ENCODE results near the gene BCR.

BCR gene

GRCh38 chr22:23262518-23263332, 82.4 kb downstream of the BCR start:
- no peak for DNase-seq (ENCODE audit: low read depth)

GRCh38 chr22:23263651-23264555, 83.6 kb downstream of the BCR start:
- DNase-seq (ENCODE audit: low read depth), result no peak

GRCh38 chr22:23264610-23265367, 84.5 kb downstream of the BCR start:
- no peak for DNase-seq (ENCODE audit: low read depth)

- no peak for DNase-seq (ENCODE audit: low read depth)
Measured at GRCh38 chr22:23265368-23265700, 85.0 kb downstream of the BCR start.

GRCh38 chr22:23266780-23267179, 86.5 kb downstream of the BCR start:
- no peak for DNase-seq (ENCODE audit: low read depth)

GRCh38 chr22:23267226-23268043, 87.1 kb downstream of the BCR start:
- DNase-seq (ENCODE audit: low read depth), result no peak

DNA sequence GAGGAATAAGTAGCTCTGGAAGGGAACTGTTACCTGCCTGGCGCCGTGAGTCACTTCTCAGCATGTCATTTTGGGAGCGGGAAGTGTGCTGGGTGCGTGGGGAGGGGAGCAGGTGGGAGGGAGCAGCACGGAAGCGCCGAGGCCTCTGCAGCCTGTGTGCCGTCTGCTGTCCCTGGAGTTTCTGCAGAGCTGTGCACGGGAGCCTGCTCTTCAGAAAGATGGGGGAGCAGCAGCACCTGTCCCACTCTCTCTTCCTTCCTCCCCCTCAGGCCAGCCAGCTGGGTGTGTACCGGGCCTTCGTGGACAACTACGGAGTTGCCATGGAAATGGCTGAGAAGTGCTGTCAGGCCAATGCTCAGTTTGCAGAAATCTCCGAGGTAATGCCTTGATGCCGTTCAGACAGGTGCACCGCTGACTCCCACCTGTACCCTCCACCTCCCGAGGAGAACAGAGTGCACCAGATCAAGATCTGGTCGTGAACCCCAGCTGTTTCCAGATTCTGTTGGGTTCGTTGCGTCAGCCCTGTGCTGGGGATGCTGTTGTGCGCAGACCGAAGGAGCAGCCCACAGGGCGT, 87.9 kb downstream of the BCR start:
- no peak for DNase-seq (ENCODE audit: low read depth)

GRCh38 chr22:23268877-23269276, 88.6 kb downstream of the BCR start:
- DNase-seq (ENCODE audit: low read depth), result no peak

DNA sequence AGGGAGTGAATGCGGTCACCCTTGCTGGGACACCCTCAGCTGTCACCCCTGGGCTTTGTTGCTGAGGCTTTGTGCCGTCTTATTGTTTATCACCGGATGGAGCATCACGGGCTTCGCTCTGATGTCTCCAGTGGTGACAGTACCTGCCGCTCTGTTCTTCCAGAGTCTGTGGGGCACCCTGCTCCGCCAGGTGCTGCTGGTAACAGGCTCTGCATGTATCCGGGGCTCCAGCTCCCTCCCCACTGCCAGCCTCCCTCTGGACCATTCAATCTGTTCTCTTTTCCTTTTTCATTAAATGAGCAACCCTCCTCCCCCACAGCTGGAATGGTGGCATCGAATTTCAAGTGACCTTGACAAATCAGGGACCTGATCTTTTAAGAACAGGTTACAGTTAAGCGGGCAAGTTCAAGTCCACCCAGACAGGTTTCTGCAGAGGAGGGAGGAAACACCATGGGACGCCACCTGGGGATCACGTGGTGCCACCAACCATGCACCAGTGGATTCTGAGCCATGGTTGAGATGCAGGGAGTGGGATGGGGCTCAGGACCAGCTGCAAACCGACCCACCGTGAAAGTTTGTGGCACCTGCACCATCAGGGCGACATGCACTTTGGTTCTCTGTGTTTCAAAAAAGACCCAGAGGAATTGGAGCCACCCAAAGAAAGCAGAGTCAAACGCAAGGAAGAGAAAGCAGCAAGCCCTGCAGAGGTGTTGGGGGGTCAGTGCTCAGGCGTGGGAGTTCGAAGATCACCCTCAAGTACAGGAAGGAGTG, 89.3 kb downstream of the BCR start:
- no peak for DNase-seq (ENCODE audit: low read depth)

- DNase-seq (ENCODE audit: low read depth), result no peak
Measured at GRCh38 chr22:23270212-23270733, 90.0 kb downstream of the BCR start.

DNA sequence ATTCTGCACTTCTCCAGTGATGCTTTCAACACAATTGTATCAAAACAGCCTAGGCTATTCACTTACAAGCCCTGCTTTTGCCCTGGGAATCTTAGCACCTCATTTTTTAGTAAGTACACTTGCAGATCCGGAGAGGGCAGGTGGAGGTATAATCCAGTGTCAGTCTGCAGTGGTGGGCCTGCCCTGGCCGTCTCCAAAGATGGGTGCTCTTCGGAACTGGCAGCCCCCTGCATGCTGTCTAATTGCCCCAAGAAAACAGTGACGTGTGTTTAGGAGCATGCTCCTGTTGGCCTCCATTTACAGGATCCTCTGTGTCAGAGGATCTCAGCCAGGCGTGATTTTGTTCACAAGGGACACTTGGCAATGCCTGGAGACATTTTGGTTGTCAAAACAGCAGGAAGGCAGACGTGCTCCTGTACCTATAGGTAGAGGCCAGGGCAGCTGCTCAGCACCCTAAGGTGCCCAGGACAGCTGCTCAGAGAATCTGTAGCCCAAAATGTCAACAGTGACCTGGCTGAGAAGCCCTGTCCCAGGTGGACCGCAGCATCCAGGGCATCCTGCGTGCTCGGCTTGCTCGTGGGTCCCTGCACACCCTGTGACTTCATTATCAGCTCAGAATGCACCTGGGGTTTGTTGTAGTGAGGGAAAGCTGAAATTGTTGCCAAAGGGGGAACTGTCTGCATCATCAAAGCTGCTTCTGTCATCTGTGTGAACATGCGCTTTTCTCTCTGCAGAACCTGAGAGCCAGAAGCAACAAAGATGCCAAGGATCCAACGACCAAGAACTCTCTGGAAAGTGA, 90.7 kb downstream of the BCR start:
- DNase-seq (ENCODE audit: low read depth), result no peak

DNA sequence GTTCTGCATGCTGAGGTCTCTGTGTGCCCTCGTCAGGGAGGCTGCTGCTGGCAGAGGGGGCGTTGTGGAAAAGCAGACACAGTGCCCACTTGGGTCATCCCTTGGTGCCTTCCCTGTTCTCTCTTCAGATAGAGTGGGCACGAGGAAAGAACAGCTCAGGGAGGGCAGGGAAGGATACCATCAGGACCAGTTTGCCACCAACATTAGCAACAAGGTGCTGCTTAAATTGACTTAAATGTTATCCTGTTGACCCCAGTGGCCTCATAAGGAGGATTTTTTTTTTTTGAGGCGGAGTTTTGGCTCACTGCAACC, 91.2 kb downstream of the BCR start:
- no peak for DNase-seq (ENCODE audit: low read depth)

DNA sequence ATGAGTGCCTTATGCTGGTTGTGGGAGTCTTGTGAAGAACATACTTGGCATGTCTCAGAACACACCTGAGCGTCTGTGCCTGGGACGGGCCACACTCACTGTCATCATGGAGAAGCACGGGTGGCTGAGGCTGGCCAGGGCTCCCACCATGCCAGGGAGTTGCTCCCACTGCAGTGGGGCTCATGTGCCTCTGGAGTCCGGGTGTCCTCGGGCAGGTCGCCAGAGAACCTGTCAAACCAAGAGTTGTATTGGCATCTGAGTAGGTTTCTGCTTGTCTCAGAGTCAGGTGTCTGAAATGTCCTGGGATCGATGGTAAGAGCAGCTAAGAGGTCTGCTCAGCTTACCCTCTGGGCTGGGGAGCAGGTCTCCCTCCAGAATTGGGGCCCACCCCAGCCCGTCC, 92.1 kb downstream of the BCR start:
- no peak for DNase-seq (ENCODE audit: low read depth)

DNA sequence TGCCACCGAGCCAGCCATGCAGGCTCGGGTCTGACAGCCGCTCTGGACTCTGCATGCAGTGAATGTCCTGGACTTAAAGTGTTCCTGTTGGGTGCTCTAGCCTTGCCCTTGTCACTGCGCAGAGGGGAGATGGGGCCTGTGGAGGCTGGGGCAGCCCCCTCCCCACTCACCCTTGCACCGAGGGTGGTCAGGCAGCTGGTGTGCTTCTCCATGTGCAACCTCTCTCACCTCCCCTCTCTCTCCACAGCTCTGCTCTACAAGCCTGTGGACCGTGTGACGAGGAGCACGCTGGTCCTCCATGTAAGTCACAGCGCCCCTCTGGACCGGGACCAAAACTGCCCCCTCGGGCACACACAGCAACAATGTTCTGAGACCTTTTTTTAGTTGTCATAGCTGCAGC, 92.5 kb downstream of the BCR start:
- DNase-seq (ENCODE audit: low read depth), result no peak

DNA sequence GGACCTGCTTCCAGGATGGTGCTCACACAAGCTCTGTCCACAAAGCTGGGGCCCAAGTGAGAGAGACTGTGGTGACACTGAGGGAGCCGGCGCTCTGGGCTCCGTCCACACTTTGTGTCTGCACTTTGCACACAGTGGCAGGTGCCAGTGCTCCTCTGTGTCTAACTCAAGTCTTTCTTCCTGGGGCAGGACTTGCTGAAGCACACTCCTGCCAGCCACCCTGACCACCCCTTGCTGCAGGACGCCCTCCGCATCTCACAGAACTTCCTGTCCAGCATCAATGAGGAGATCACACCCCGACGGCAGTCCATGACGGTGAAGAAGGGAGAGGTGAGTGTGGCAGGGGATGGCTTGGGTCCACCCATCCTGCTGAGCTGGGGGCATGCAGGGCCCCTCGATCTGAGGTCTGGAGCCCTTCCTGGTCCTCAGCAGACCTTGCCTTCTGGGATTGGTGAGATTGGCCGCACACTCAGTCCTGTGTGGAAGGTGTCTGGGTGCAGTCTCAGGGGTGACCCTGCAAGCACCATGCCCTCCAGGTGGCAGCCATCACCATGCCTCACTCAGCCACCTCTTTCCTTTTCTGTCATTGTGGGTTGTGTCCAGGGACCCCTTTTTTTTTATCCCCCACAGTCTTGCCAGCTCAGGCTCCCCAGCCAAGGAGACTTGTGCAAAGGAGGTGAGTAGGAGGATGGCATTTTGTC, 93.3 kb downstream of the BCR start:
- DNase-seq (ENCODE audit: low read depth), result no peak

DNA sequence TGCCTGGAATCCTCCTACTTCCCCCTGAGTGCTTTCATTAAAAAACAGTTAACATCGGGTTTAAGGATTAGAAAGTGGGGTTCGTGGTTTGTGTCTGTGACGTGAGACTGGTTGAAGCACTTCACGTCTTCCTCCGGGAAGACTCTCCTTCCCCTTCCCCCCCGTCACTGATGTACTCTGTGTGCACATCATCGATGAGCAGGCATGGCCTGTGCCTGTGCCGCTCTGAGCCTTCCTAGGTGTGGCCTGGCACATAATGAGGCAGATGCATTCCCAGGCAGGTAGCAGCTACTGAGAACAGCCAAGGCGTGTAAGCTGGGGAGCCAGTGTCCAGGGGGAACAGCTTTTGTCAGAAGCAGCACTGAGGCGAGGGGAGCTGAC, 93.8 kb downstream of the BCR start:
- no peak for DNase-seq (ENCODE audit: low read depth)

- no peak for DNase-seq (ENCODE audit: low read depth)
Measured at GRCh38 chr22:23274891-23275694, 94.8 kb downstream of the BCR start.

- DNase-seq (ENCODE audit: low read depth), result no peak
Measured at GRCh38 chr22:23275751-23276150, 95.4 kb downstream of the BCR start.
